Activated CD4-positive, alpha-beta memory T cell treated with anti-CD3 and anti-CD28 coated beads, Interleukin-2, amount 10 ng/mL, durations not matched to agents 7 days and 5 days (primary cell): ENCODE results near the gene ALPG. TPM values are rescaled to one million over a fixed set of nuclear protein-coding genes. Genes with fewer than 3 reads are reported as not detected.

Experiments used
- CTCF ChIA-PET: fragments of 350-600 bp; sonication (Branson Sonifier 250); formaldehyde crosslinking; loops from one replicate; lab custom pipeline; 2021; ENCODE audit warnings: antibody characterized with exemption, inconsistent platforms; lab: Charles Lee
- POLR2A ChIA-PET: fragments of 350-600 bp; sonication (Branson Sonifier 250); formaldehyde crosslinking; loops from one replicate; lab custom pipeline; 2021; ENCODE audit warnings: antibody characterized with exemption; lab: Charles Lee
- DNase-seq: peaks from one replicate; pipeline ENCODE4 v3.0.0-alpha.2; 2020
- H3K27ac Mint-ChIP-seq: one replicate; pipeline ENCODE4 v1.8.0; 2021; ENCODE audit warnings: mild to moderate bottlenecking, mixed read lengths
- H3K27me3 Mint-ChIP-seq: one replicate; pipeline ENCODE4 v1.8.0; 2021; ENCODE audit warnings: mixed read lengths
- H3K36me3 Mint-ChIP-seq: one replicate; pipeline ENCODE4 v1.8.0; 2021; ENCODE audit warnings: low read depth, mixed read lengths
- H3K4me1 Mint-ChIP-seq: one replicate; pipeline ENCODE4 v1.8.0; 2021; ENCODE audit warnings: mixed read lengths
- H3K4me3 Mint-ChIP-seq: one replicate; pipeline ENCODE4 v1.8.0; 2021; ENCODE audit warnings: mild to moderate bottlenecking, mixed read lengths
- H3K9me3 Mint-ChIP-seq: one replicate; pipeline ENCODE4 v1.8.0; 2021; ENCODE audit warnings: mixed read lengths
- total RNA-seq, 2 experiments: library from RNA; stranded (reverse); gene quantifications; one replicate each; pipeline ENCODE4 v1.2.3, GENCODE V29; 2021

The ALPG gene
- total RNA-seq, 2 experiments from 2014 or later, result not detected

DNA sequence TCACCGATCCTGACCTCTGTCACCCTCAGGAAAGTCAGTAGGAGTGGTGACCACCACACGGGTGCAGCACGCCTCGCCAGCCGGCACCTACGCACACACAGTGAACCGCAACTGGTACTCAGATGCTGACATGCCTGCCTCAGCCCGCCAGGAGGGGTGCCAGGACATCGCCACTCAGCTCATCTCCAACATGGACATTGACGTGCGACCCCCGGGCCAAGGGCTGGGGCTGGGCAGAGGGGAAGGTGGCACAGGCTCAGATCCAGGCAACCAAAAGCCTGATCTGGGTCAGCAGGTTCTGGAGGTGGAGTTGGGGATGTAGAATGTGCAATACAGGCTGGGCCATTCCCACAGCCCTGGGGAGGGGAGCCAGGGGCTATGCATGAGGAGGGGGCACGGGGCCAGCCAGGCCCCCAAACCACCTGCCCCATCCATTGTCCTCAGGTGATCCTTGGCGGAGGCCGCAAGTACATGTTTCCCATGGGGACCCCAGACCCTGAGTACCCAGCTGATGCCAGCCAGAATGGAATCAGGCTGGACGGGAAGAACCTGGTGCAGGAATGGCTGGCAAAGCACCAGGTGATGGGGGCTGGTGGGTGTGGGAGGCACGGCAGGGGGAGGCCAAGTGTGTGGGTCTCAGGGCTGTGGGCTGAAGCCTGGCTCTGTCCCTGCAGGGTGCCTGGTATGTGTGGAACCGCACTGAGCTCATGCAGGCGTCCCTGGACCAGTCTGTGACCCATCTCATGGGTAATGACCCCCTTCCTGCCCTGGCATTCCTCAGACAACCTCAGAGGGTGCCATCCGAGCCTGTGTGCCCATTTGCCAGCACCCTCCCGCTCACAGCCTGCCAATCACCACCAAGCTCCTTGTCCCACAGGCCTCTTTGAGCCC is 50.7 kb downstream of the ALPG start:
- no peak for DNase-seq
- no peaks in the 10 kb centered on the region for H3K4me1 Mint-ChIP-seq
- ChIA-PET POLR2A (no interaction called here), CTCF (no interaction called here)
- no peak overlapping the region for H3K4me3 Mint-ChIP-seq
- H3K27me3 Mint-ChIP-seq, result peaks cover 20% of the 10 kb centered on the region
- no peaks in the 10 kb centered on the region for H3K9me3 Mint-ChIP-seq
- H3K36me3 Mint-ChIP-seq, result no peaks in the 10 kb centered on the region
- H3K27ac Mint-ChIP-seq, result no peak overlapping the region

DNA sequence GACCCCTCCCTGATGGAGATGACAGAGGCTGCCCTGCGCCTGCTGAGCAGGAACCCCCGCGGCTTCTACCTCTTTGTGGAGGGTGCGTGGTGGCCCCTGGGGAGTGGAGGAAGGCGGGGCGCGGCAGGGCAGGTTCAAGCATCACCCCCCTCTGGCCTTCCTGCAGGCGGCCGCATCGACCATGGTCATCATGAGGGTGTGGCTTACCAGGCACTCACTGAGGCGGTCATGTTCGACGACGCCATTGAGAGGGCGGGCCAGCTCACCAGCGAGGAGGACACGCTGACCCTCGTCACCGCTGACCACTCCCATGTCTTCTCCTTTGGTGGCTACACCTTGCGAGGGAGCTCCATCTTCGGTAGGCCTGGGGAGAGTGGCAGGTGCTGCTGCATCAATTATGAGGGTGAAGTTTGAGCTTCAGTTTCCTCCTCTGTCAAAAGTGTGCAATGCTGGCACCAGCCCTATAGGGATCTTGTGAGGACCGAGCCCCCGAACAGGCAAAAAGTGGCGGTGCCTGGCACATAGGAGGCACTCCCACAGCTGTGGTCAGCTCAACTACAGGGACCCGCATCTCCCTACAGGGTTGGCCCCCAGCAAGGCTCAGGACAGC is 51.5 kb downstream of the ALPG start:
- ChIA-PET CTCF (interaction anchor here (0.5 kb wide), 1 partner anchor 29 kb away, joined by 4 read pairs; no protein-coding TSS in a partner anchor), POLR2A (no interaction called here)
- H3K27ac Mint-ChIP-seq, result no peak overlapping the region
- peaks cover 21% of the 10 kb centered on the region for H3K27me3 Mint-ChIP-seq
- H3K4me1 Mint-ChIP-seq, result no peaks in the 10 kb centered on the region
- no peak for DNase-seq
- no peak overlapping the region for H3K4me3 Mint-ChIP-seq
- no peaks in the 10 kb centered on the region for H3K9me3 Mint-ChIP-seq
- no peaks in the 10 kb centered on the region for H3K36me3 Mint-ChIP-seq

DNA sequence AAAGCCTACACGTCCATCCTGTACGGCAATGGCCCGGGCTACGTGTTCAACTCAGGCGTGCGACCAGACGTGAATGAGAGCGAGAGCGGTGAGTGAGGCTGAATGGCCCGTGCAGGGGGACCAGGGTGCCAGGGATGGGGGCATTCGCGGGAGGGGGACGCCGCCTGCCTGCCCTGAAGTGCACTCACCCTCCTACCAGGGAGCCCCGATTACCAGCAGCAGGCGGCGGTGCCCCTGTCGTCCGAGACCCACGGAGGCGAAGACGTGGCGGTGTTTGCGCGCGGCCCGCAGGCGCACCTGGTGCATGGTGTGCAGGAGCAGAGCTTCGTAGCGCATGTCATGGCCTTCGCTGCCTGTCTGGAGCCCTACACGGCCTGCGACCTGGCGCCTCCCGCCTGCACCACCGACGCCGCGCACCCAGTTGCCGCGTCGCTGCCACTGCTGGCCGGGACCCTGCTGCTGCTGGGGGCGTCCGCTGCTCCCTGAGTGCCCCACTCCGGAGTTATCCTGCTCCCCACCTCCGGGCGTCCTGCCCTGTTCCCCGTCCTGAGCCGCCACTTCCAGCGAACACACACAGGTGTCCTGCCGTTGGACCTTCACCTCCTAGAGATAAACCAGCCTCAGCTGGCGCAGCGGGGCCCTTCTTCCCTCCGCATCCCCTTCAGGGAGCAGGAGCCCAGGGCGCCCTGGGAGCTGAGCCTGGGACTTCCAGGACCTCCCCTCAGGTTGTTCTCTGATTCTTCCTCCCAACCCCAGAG is 52.2 kb downstream of the ALPG start:
- Mint-ChIP-seq H3K36me3 (no peaks in the 10 kb centered on the region), H3K27me3 (peaks cover 18% of the 10 kb centered on the region), H3K9me3 (no peaks in the 10 kb centered on the region), H3K4me1 (no peaks in the 10 kb centered on the region), H3K27ac (no peak overlapping the region), H3K4me3 (no peak overlapping the region)
- CTCF ChIA-PET, result no interaction called here
- POLR2A ChIA-PET, result no interaction called here
- no peak for DNase-seq

DNA sequence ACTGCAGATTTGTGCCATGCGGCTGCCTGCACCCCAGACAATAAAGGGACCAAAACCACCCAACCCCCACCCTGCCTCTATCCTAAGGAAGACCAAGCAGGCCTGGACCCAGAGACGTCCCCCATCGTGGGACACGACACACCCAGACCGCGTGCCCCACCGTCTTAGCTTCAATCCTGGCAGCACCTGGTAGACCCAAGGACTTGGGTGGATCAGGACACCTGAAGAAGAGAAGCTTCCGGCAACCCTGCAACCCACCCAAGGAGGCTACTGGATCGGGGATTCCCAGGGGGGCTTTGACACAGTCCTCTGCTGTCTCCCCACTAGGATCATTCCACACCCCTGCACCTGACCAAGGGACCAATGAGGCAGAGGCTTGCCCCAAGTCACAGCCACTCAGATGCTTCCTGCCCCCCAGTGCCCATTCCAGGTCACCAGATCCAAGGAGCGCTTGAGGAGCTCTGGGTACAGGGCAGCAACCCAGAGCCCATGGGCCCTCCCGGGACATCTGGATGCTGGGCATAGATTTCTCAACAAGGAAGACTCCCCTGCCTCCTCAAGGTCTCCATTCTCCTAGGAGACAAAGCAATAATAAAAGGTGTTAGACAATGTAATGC is 52.9 kb downstream of the ALPG start:
- Mint-ChIP-seq H3K9me3 (no peaks in the 10 kb centered on the region), H3K27me3 (peaks cover 20% of the 10 kb centered on the region), H3K27ac (no peak overlapping the region), H3K4me3 (no peak overlapping the region), H3K36me3 (no peaks in the 10 kb centered on the region), H3K4me1 (no peaks in the 10 kb centered on the region)
- CTCF ChIA-PET, result no interaction called here
- POLR2A ChIA-PET, result no interaction called here
- no peak for DNase-seq

DNA sequence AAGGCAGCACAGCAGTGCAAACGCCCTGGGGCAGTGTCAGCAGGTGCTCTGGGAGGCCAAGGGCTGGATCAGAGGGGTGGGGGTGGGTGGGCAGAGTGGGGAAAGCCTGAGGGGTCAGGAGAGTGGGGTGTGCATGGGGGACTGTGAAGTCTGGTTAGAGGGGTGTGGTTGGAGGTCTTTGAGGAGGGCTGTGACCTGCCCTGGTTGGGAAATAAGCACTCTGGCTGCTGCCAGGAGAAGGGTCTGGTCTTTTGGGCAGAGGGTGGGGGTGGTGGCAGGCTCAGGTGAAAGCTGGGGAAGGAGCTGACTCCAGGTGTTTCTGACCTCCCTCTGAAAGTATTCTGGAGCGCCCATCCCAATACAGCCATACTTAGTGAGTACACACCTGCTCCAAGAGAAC is 53.5 kb downstream of the ALPG start:
- no peaks in the 10 kb centered on the region for H3K9me3 Mint-ChIP-seq
- H3K27me3 Mint-ChIP-seq, result peaks cover 20% of the 10 kb centered on the region
- no peak for DNase-seq
- ChIA-PET POLR2A (no interaction called here), CTCF (no interaction called here)
- no peak overlapping the region for H3K27ac Mint-ChIP-seq
- no peaks in the 10 kb centered on the region for H3K36me3 Mint-ChIP-seq
- H3K4me3 Mint-ChIP-seq, result no peak overlapping the region
- H3K4me1 Mint-ChIP-seq, result no peaks in the 10 kb centered on the region

Other genes starting within 250 kb of the ALPG start
- gene ALPP, start 28.1 kb upstream of the ALPG start, total RNA-seq, result not detected
- gene ALPI, start 49.3 kb downstream of the ALPG start, total RNA-seq, result not detected
- not detected for gene ECEL1, start 81.0 kb downstream of the ALPG start, total RNA-seq
- gene PRSS56, start 113.5 kb downstream of the ALPG start, total RNA-seq, result not detected
- gene CHRND, start 119.3 kb downstream of the ALPG start, total RNA-seq, result not detected
- not detected for gene CHRNG, start 132.8 kb downstream of the ALPG start, total RNA-seq
- 1 to 10 TPM; 7.8 to 7.9 TPM for gene TIGD1, start 143.7 kb downstream of the ALPG start, total RNA-seq
- gene EIF4E2, start 143.8 kb downstream of the ALPG start, total RNA-seq, result 10 to 100 TPM; 72.8 to 74.6 TPM
- 1 to 10 TPM; 2.0 to 2.7 TPM for gene EFHD1, start 226.8 kb downstream of the ALPG start, total RNA-seq